HG02970 (cell line): ENCODE data around the gene C9orf78.

ENCODE experiments used
- ATAC-seq: cut with Tn5 transposase; IDR thresholded peaks from one replicate; pipeline ENCODE4 v1.9.1; 2021; ENCODE audit warnings: mild to moderate bottlenecking, moderate library complexity, moderate number of reproducible peaks; ENCODE audit not compliant: unreplicated experiment, low FRiP score

The C9orf78 gene

DNA sequence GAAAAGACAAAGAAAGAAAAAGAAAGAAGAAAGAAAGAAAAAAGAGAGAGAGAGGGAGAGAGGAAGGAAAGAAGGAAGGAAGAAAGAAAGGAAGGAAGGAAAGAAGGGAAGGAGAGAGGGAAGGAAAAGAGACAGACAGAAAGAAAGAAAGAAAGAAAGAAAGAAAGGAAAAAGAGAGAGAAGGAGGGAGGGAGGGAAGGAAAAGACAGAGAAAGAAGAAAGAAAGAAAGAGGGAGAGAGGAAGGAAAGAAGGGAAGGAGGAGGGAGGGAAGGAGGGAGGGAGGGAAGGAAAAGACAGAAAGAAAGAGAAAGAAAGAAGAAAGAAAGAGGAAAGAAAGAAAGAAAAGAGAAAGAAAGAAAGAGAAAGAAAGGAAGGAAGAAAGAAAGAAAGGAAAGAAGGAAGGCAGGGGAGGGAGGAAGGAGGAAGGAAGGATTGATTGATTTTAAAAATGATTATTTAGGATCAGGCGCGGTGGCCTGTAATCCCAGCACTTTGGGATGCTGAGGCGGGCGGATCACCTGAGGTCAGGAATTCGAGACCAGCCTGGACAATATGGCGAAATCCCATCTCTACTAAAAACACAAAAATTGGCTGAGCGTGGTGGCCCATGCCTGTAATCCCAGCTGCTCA is 55.4 kb downstream of the C9orf78 start:
- ATAC-seq, result no peak

DNA sequence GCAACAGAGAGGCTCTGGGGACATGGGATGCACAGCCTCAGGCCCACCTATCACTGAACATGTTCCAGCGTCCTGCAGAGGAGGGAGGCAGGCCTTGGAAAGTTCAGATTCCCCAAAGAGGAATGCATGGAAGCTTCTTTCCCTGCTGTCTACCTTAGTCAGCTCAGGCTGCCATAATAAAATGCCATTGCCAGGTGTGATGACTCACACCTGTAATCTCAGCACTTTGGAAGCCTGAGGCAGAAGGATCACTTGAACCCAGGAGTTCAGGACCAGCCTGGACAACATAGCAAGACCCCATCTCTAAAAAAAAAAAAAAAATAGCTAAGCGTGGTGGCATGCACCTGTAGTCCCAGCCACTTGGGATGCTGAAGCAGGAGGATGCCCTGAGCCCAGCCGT is 56.6 kb downstream of the C9orf78 start:
- no peak for ATAC-seq

DNA sequence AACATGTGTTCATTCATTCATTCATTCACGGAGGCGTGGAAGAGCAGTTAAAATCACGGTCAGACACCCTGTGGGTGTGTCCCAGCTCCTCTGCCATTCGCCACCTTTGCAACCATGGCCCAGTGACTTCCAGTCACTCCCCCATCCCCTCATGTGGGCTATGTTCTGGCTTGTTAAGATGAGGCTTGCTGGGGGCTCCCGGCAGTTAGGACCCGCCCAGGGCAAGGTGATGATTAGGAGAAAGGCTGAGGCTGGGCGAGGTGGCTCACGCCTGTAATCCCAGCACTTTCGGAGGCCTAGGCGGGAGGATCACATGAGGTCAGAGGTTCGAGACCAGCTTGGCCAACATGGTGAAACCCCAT is 57.3 kb downstream of the C9orf78 start:
- ATAC-seq, result no peak
